ENCODE data around the gene MRM2.

DNA sequence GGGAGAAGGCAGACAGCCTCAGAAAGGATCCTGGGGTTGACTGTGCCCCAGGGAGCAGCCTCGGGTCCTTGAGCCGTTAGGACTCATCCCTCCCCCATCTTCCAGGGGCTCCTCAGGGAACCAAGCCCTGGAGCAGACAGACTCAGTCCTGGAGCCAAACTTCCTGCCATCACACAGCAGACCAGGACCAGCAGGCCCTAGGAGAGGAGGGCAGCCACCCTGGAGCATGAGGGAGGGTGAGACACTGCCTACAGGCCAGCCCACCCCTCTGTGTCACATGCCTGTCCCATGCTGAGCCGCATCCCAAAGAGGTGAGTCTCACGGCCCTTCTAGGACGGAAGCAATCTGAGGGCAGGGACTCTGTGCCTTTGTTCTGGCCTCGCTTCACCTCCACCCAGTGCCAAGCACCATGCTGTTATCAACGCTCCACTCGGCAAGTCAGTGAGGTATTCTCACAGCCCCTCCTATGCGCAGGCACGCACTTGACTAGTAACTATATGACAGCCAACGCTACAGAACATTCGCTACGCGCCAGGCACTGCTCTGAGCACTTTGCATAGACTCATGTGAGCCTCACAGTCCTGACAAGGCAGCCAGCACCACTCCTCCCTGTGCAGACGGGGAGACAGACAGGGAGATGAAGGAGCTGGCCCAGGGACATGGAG, 28.3 kb downstream of the MRM2 start:
- TF ChIP-seq ZNF274 (IDR thresholded peaks at IDR 0.05; ENCODE audit: insufficient read depth, insufficient read length), result no peak
- no peak for TF ChIP-seq TCF7 (IDR thresholded peaks at IDR 0.05; ENCODE audit: borderline replicate concordance)
- no peak for TF ChIP-seq SRF (IDR thresholded peaks at IDR 0.05; ENCODE audit: low read depth in 2 of 2, low read length in 2 of 2)
- TF ChIP-seq, protein P1, sequence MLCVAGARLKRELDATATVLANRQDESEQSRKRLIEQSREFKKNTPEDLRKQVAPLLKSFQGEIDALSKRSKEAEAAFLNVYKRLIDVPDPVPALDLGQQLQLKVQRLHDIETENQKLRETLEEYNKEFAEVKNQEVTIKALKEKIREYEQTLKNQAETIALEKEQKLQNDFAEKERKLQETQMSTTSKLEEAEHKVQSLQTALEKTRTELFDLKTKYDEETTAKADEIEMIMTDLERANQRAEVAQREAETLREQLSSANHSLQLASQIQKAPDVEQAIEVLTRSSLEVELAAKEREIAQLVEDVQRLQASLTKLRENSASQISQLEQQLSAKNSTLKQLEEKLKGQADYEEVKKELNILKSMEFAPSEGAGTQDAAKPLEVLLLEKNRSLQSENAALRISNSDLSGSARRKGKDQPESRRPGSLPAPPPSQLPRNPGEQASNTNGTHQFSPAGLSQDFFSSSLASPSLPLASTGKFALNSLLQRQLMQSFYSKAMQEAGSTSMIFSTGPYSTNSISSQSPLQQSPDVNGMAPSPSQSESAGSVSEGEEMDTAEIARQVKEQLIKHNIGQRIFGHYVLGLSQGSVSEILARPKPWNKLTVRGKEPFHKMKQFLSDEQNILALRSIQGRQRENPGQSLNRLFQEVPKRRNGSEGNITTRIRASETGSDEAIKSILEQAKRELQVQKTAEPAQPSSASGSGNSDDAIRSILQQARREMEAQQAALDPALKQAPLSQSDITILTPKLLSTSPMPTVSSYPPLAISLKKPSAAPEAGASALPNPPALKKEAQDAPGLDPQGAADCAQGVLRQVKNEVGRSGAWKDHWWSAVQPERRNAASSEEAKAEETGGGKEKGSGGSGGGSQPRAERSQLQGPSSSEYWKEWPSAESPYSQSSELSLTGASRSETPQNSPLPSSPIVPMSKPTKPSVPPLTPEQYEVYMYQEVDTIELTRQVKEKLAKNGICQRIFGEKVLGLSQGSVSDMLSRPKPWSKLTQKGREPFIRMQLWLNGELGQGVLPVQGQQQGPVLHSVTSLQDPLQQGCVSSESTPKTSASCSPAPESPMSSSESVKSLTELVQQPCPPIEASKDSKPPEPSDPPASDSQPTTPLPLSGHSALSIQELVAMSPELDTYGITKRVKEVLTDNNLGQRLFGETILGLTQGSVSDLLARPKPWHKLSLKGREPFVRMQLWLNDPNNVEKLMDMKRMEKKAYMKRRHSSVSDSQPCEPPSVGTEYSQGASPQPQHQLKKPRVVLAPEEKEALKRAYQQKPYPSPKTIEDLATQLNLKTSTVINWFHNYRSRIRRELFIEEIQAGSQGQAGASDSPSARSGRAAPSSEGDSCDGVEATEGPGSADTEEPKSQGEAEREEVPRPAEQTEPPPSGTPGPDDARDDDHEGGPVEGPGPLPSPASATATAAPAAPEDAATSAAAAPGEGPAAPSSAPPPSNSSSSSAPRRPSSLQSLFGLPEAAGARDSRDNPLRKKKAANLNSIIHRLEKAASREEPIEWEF (IDR thresholded peaks at IDR 0.05; ENCODE audit: insufficient replicate concordance, low read depth, low read length), result no peak
- no peak for TF ChIP-seq IRF4 (IDR thresholded peaks at IDR 0.05; ENCODE audit: low read depth, low read length)
- TF ChIP-seq EZH2 (IDR thresholded peaks at IDR 0.05; ENCODE audit: borderline replicate concordance, control insufficient read depth, low read depth, low read length), result no peak
